Lower lobe of right lung (tissue), 2 donors: ENCODE data around the gene FIGNL1. TPM values are rescaled to one million over a fixed set of nuclear protein-coding genes. Genes with fewer than 3 reads are reported as not detected.

ENCODE experiments used
- ATAC-seq, 2 donors: fragments of 200-7000 bp; cut with Tn5 transposase; one replicate each; pipeline ENCODE4 v1.9.1; 2020 to 2022; ENCODE audit warnings: mild to moderate bottlenecking in 2 of 2, moderate library complexity in 2 of 2
- DNase-seq: peaks from one replicate; pipeline ENCODE4 v3.0.0-alpha.2; 2020
- H3K27ac ChIP-seq: fragments of 200-600 bp; one replicate; pipeline ENCODE4 v1.8.0; 2022
- H3K27me3 ChIP-seq: fragments of 200-600 bp; one replicate; pipeline ENCODE4 v1.8.0; 2022; ENCODE audit warnings: low read depth
- H3K36me3 ChIP-seq: fragments of 200-600 bp; one replicate; pipeline ENCODE4 v1.8.0; 2022; ENCODE audit warnings: mild to moderate bottlenecking
- H3K4me1 ChIP-seq: fragments of 200-600 bp; one replicate; pipeline ENCODE4 v1.8.0; 2022
- H3K4me3 ChIP-seq: fragments of 200-600 bp; one replicate; pipeline ENCODE4 v1.8.0; 2022; ENCODE audit warnings: mild to moderate bottlenecking
- H3K9me3 ChIP-seq: fragments of 200-600 bp; one replicate; pipeline ENCODE4 v1.8.0; 2022
- CTCF ChIP-seq: fragments of 200-600 bp; IDR thresholded peaks from one replicate; pipeline ENCODE4 v1.8.0; 2022; ENCODE audit warnings: antibody characterized with exemption, mild to moderate bottlenecking
- intact Hi-C: fragments of 100-400 bp; cut with DNase I; formaldehyde crosslinking; loops from one replicate; pipeline ENCODE4 v1.11.0; 2022
- total RNA-seq: library from RNA; stranded (reverse); fragmentation: NEBNext Ultra II Directional; extraction: Animal tissue kit (Norgen Biotek cat#: 25700); gene quantifications from one replicate; pipeline ENCODE4 v1.2.1, GENCODE V29; 2021
- donor health status: DM: no; HTN: yes; CAD: no; lungs with severe emphysema.

The FIGNL1 gene
- total RNA-seq, 1 donor from 2014 or later = 5.0 TPM

GRCh38 chr7:50404392-50404791 is 45.8 kb downstream of the FIGNL1 start:
- Histone ChIP-seq H3K27me3 (peaks cover 22% of the 10 kb centered on the region), H3K27ac (no peak overlapping the region), H3K4me1 (no peaks in the 10 kb centered on the region), H3K36me3 (peaks cover 17% of the 10 kb centered on the region), H3K4me3 (no peak overlapping the region), H3K9me3 (no peaks in the 10 kb centered on the region)
- intact Hi-C loops = no loop called here
- ATAC-seq = no peak
- no peak for TF ChIP-seq CTCF
- no peak for DNase-seq

GRCh38 chr7:50400114-50400513 is 50.0 kb downstream of the FIGNL1 start:
- no peak for TF ChIP-seq CTCF
- intact Hi-C loops = no loop called here
- Histone ChIP-seq H3K4me3 (no peak overlapping the region), H3K27me3 (peaks cover 22% of the 10 kb centered on the region), H3K9me3 (no peaks in the 10 kb centered on the region), H3K36me3 (peaks cover 20% of the 10 kb centered on the region), H3K27ac (no peak overlapping the region), H3K4me1 (peaks cover 5% of the 10 kb centered on the region)
- peak in 1 of 2 donors; percentile 37 for ATAC-seq
- no peak for DNase-seq

- TF ChIP-seq CTCF = no peak
- Histone ChIP-seq H3K27ac (no peak overlapping the region), H3K36me3 (peaks cover 20% of the 10 kb centered on the region), H3K9me3 (no peaks in the 10 kb centered on the region), H3K4me1 (peaks cover 5% of the 10 kb centered on the region), H3K27me3 (peaks cover 22% of the 10 kb centered on the region), H3K4me3 (no peak overlapping the region)
- no peak for DNase-seq
- intact Hi-C loops = no loop called here
- ATAC-seq = no peak
Observed at GRCh38 chr7:50399635-50400034, 50.5 kb downstream of the FIGNL1 start.

- peaks cover 5% of the 10 kb centered on the region for H3K4me1 ChIP-seq
- peaks cover 22% of the 10 kb centered on the region for H3K27me3 ChIP-seq
- ATAC-seq = no peak
- no peak for DNase-seq
- intact Hi-C loops = no loop called here
- H3K4me3 ChIP-seq = no peak overlapping the region
- H3K36me3 ChIP-seq = peaks cover 20% of the 10 kb centered on the region
- no peak for TF ChIP-seq CTCF
- H3K27ac ChIP-seq = no peak overlapping the region
- H3K9me3 ChIP-seq = no peaks in the 10 kb centered on the region
Observed at GRCh38 chr7:50399206-50399605, 50.9 kb downstream of the FIGNL1 start.

- Histone ChIP-seq H3K27ac (no peak overlapping the region), H3K27me3 (peaks cover 22% of the 10 kb centered on the region), H3K9me3 (no peaks in the 10 kb centered on the region), H3K36me3 (peaks cover 20% of the 10 kb centered on the region), H3K4me1 (peaks cover 5% of the 10 kb centered on the region), H3K4me3 (no peak overlapping the region)
- no peak for TF ChIP-seq CTCF
- intact Hi-C loops = no loop called here
- DNase-seq (no peak), ATAC-seq (no peak)
Observed at GRCh38 chr7:50397971-50398324, 52.2 kb downstream of the FIGNL1 start.
